Measurements from ENCODE around the gene RAB38.

Gene RAB38

DNA sequence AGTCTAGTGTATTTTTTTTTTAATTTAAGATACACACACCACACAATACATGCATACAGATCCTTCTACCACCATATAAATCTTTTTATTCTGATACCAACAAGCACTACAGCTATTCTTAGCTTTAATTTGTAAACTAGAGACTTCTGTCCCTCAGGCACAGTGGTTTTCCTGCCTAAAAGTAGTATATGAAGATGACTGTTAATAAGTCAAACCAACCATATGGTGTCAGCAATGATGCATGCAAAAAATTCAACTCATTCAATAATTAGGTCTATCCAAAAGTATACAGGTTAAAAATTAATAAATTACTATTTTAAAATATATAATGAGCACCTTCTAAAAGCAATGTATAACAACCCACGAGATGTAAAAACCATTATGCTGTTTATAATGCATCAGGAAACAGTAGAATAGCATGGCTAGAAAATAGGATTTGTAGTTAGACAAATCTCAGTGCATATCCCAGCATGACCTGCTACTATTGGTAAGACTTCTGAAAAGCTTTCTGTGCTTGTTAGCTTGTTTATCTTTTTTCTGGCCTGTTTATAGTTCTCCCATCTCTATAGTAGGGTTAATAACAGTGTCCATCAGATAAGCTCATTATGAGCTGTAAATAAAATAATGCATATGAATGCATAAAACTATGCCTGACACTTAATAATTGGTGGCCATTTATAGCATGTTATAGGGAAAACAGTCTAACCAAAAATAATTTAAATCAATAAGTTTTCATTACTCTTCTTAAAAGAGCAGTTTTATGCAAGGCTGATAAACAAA, 10.2 kb downstream of the RAB38 start:
- no peaks in the 10 kb centered on the region for H3K9me3 ChIP-seq (ENCODE audit: control insufficient read depth, insufficient read depth, low read depth, low read length)
- no peaks in the 10 kb centered on the region for H3K4me1 ChIP-seq (ENCODE audit: control insufficient read depth, insufficient read depth, low read length)
- TF ChIP-seq, protein P1, sequence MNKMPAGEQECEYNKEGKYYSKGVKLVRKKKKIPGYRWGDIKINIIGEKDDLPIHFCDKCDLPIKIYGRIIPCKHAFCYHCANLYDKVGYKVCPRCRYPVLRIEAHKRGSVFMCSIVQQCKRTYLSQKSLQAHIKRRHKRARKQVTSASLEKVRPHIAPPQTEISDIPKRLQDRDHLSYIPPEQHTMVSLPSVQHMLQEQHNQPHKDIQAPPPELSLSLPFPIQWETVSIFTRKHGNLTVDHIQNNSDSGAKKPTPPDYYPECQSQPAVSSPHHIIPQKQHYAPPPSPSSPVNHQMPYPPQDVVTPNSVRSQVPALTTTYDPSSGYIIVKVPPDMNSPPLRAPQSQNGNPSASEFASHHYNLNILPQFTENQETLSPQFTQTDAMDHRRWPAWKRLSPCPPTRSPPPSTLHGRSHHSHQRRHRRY (tag by site-specific recombination; IDR thresholded peaks at IDR 0.05): no peak
- TF ChIP-seq ZNF629 (tag by site-specific recombination; IDR thresholded peaks at IDR 0.05): no peak
- TF ChIP-seq, protein P2, sequence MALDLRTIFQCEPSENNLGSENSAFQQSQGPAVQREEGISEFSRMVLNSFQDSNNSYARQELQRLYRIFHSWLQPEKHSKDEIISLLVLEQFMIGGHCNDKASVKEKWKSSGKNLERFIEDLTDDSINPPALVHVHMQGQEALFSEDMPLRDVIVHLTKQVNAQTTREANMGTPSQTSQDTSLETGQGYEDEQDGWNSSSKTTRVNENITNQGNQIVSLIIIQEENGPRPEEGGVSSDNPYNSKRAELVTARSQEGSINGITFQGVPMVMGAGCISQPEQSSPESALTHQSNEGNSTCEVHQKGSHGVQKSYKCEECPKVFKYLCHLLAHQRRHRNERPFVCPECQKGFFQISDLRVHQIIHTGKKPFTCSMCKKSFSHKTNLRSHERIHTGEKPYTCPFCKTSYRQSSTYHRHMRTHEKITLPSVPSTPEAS (tag by site-specific recombination; IDR thresholded peaks at IDR 0.05): no peak
- no peak for TF ChIP-seq ZNF707 (tag by site-specific recombination; IDR thresholded peaks at IDR 0.05)
- TF ChIP-seq ZNF600 (tag by site-specific recombination; IDR thresholded peaks at IDR 0.05): no peak
- TF ChIP-seq ZNF302 (tag by site-specific recombination; IDR thresholded peaks at IDR 0.05; ENCODE audit: low read depth): no peak
- TF ChIP-seq, protein P3, sequence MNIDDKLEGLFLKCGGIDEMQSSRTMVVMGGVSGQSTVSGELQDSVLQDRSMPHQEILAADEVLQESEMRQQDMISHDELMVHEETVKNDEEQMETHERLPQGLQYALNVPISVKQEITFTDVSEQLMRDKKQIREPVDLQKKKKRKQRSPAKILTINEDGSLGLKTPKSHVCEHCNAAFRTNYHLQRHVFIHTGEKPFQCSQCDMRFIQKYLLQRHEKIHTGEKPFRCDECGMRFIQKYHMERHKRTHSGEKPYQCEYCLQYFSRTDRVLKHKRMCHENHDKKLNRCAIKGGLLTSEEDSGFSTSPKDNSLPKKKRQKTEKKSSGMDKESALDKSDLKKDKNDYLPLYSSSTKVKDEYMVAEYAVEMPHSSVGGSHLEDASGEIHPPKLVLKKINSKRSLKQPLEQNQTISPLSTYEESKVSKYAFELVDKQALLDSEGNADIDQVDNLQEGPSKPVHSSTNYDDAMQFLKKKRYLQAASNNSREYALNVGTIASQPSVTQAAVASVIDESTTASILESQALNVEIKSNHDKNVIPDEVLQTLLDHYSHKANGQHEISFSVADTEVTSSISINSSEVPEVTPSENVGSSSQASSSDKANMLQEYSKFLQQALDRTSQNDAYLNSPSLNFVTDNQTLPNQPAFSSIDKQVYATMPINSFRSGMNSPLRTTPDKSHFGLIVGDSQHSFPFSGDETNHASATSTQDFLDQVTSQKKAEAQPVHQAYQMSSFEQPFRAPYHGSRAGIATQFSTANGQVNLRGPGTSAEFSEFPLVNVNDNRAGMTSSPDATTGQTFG (tag by site-specific recombination; IDR thresholded peaks at IDR 0.05; ENCODE audit: borderline replicate concordance): no peak
- no peak for TF ChIP-seq ZNF23 (tag by site-specific recombination; IDR thresholded peaks at IDR 0.05; ENCODE audit: borderline replicate concordance)
- no peak for TF ChIP-seq ZNF223 (tag by site-specific recombination; IDR thresholded peaks at IDR 0.05)
- no peak for TF ChIP-seq ZBTB7A (tag by site-specific recombination; IDR thresholded peaks at IDR 0.05; ENCODE audit: low read depth)
- no peak for TF ChIP-seq OSR2 (tag by site-specific recombination; IDR thresholded peaks at IDR 0.05)
- TF ChIP-seq, protein P4, sequence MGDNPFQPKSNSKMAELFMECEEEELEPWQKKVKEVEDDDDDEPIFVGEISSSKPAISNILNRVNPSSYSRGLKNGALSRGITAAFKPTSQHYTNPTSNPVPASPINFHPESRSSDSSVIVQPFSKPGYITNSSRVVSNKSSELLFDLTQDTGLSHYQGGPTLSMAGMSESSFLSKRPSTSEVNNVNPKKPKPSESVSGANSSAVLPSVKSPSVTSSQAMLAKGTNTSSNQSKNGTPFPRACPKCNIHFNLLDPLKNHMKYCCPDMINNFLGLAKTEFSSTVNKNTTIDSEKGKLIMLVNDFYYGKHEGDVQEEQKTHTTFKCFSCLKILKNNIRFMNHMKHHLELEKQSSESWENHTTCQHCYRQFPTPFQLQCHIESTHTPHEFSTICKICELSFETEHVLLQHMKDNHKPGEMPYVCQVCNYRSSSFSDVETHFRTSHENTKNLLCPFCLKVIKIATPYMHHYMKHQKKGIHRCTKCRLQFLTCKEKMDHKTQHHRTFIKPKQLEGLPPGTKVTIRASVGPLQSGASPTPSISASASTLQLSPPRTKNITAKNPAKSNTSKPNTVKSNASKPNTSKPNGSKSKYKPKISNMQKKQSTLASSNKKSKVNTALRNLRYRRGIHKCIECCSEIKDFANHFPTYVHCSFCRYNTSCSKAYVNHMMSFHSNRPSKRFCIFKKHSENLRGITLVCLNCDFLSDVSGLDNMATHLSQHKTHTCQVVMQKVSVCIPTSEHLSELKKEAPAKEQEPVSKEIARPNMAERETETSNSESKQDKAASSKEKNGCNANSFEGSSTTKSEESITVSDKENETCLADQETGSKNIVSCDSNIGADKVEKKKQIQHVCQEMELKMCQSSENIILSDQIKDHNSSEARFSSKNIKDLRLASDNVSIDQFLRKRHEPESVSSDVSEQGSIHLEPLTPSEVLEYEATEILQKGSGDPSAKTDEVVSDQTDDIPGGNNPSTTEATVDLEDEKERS (tag by site-specific recombination; IDR thresholded peaks at IDR 0.05): no peak
- TF ChIP-seq ZNF404 (tag by site-specific recombination; IDR thresholded peaks at IDR 0.05): no peak
- TF ChIP-seq ZFP3 (tag by site-specific recombination; IDR thresholded peaks at IDR 0.05; ENCODE audit: low read depth): no peak
- TF ChIP-seq KLF9 (tag by site-specific recombination; IDR thresholded peaks at IDR 0.05; ENCODE audit: low read depth): no peak
- TF ChIP-seq SP2 (tag by site-specific recombination; IDR thresholded peaks at IDR 0.05): no peak
- no peak for TF ChIP-seq ZNF768 (tag by site-specific recombination; IDR thresholded peaks at IDR 0.05)
- no peak for TF ChIP-seq BCL11A (tag by site-specific recombination; IDR thresholded peaks at IDR 0.05; ENCODE audit: low read depth)
- TF ChIP-seq, protein P5, sequence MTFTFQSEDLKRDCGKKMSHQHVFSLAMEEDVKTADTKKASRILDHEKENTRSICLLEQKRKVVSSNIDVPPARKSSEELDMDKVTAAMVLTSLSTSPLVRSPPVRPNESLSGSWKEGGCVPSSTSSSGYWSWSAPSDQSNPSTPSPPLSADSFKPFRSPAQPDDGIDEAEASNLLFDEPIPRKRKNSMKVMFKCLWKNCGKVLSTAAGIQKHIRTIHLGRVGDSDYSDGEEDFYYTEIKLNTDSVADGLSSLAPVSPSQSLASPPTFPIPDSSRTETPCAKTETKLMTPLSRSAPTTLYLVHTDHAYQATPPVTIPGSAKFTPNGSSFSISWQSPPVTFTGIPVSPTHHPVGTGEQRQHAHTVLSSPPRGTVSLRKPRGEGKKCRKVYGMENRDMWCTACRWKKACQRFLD (tag by site-specific recombination; IDR thresholded peaks at IDR 0.05): no peak
- no peaks in the 10 kb centered on the region for H3K36me3 ChIP-seq (ENCODE audit: control insufficient read depth in 2 of 2, insufficient read depth in 1 of 2, low read length in 2 of 2)
- H3K27ac ChIP-seq (ENCODE audit: extremely low read depth, low read depth, low read length): no peak overlapping the region
- no peak overlapping the region for H3K4me3 ChIP-seq (ENCODE audit: low read depth, low read length)
- CTCF ChIA-PET: interaction anchor here (0.6 to 0.7 kb wide), 3 partner anchors 30 to 1166 kb away, joined by 3 read pairs; no protein-coding TSS in a partner anchor
- POLR2A ChIA-PET: no interaction called here

All from HEK293 (cell line).